PFSK-1 (cell line): ENCODE measurements around the gene BICD2.

ENCODE experiments used
- FOXP2 ChIP-seq: optimal IDR thresholded peaks from 2 replicates; pipeline ENCODE3; 2011; ENCODE audit warnings: borderline replicate concordance, control low read depth, inconsistent platforms; ENCODE audit not compliant: insufficient read depth; ENCODE audit errors: extremely low read length, extremely low read depth
- POLR2AphosphoS5 ChIP-seq: IDR thresholded peaks from 2 replicates; pipeline ENCODE4 v1.6.1; 2012; ENCODE audit warnings: low read depth, mild to moderate bottlenecking, control low read depth, low read length, moderate library complexity
- REST ChIP-seq, 2 experiments: IDR thresholded peaks; 2 replicates each; pipeline versions ENCODE4 v1.6.1 to v1.8.0; 2011 to 2012; ENCODE audit warnings: low read depth in 2 of 2, low read length in 2 of 2, control low read depth in 1 of 2, inconsistent platforms in 1 of 2, mild to moderate bottlenecking in 1 of 2, moderate library complexity in 1 of 2; ENCODE audit not compliant: insufficient read depth in 1 of 2
- SIN3A ChIP-seq: IDR thresholded peaks from 2 replicates; pipeline ENCODE4 v1.6.1; 2012; ENCODE audit warnings: mild to moderate bottlenecking, low read length, moderate library complexity, borderline replicate concordance; ENCODE audit not compliant: insufficient read depth
- TAF1 ChIP-seq: IDR thresholded peaks from 2 replicates; pipeline ENCODE4 v1.6.1; 2012; ENCODE audit warnings: low read length, control low read depth, borderline replicate concordance; ENCODE audit not compliant: insufficient read depth

Gene BICD2

GRCh38 chr9:92714016-92714415 is 50.6 kb downstream of the BICD2 start:
- TF ChIP-seq POLR2AphosphoS5: no peak

- TF ChIP-seq REST (IDR thresholded peaks at IDR 0.05; ENCODE audit: insufficient read depth in 1 of 2, low read depth in 2 of 2, low read length in 2 of 2) (no peak), TAF1 (no peak), FOXP2 (no peak), SIN3A (no peak), POLR2AphosphoS5 (no peak)
Observed at GRCh38 chr9:92713528-92713927, 51.1 kb downstream of the BICD2 start.

- TF ChIP-seq SIN3A (no peak), FOXP2 (no peak), TAF1 (no peak), POLR2AphosphoS5 (no peak), REST (IDR thresholded peaks at IDR 0.05; ENCODE audit: insufficient read depth in 1 of 2, low read depth in 2 of 2, low read length in 2 of 2) (no peak)
Observed at GRCh38 chr9:92712767-92713166, 51.9 kb downstream of the BICD2 start.

- TF ChIP-seq REST (IDR thresholded peaks at IDR 0.05; ENCODE audit: insufficient read depth in 1 of 2, low read depth in 2 of 2, low read length in 2 of 2) (no peak), SIN3A (no peak), FOXP2 (no peak), TAF1 (no peak)
Observed at GRCh38 chr9:92711844-92712243, 52.8 kb downstream of the BICD2 start.

- TF ChIP-seq REST (IDR thresholded peaks at IDR 0.05; ENCODE audit: insufficient read depth in 1 of 2, low read depth in 2 of 2, low read length in 2 of 2): no peak
- TF ChIP-seq SIN3A: no peak
- no peak for TF ChIP-seq FOXP2
- no peak for TF ChIP-seq TAF1
- no peak for TF ChIP-seq POLR2AphosphoS5
Observed at GRCh38 chr9:92711146-92711545, 53.5 kb downstream of the BICD2 start.

GRCh38 chr9:92710368-92710767 is 54.3 kb downstream of the BICD2 start:
- TF ChIP-seq REST (IDR thresholded peaks at IDR 0.05; ENCODE audit: insufficient read depth in 1 of 2, low read depth in 2 of 2, low read length in 2 of 2) (no peak), TAF1 (no peak), SIN3A (no peak), POLR2AphosphoS5 (no peak), FOXP2 (no peak)
